Skin of body (tissue), 2 donors: ENCODE results near the gene SVIL. TPM values are rescaled to one million over a fixed set of nuclear protein-coding genes. Genes with fewer than 3 reads are reported as not detected.
"Not testable (repeated sequence)": the region's sequence is repeated elsewhere in the genome, so short reads cannot be mapped to it uniquely, and the experiment has no call there.

Source experiments
- DNase-seq: peaks from one replicate; lab custom pipeline; 2025; lab: John Stamatoyannopoulos, UW
- total RNA-seq: library from RNA; depleted of rRNA; stranded (reverse); fragments of >200 nt; gene quantifications from one replicate; pipeline ENCODE4 v1.2.3, GENCODE V29; 2014

SVIL gene
- total RNA-seq, 1 donor from 2014 or later: 121 TPM

- DNase-seq: not testable (repeated sequence)
Measured at GRCh38 chr10:29464671-29465171, 170.1 kb downstream of the SVIL start.

DNA sequence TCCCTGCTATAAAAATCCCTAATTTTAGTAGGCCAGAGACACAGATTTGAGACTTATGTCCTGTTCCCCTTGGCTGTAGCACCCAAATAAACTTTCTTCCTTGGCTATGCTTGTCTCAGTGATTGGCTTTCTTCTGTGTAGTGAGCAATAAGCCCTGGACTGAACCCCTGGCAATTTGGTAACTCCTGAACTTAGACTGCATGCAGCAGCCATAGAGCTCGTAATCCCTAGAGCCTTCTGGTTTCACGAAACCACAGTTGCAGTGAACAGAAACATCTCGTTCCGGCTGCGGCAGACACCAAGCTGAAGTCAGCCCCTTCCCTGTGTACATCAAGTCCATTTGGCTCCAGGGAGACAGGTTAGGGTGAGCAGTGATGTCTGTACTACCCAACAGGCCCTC is 173.7 kb downstream of the SVIL start:
- no peak for DNase-seq

GRCh38 chr10:29458190-29458589 is 176.6 kb downstream of the SVIL start:
- DNase-seq: not testable (repeated sequence)

DNA sequence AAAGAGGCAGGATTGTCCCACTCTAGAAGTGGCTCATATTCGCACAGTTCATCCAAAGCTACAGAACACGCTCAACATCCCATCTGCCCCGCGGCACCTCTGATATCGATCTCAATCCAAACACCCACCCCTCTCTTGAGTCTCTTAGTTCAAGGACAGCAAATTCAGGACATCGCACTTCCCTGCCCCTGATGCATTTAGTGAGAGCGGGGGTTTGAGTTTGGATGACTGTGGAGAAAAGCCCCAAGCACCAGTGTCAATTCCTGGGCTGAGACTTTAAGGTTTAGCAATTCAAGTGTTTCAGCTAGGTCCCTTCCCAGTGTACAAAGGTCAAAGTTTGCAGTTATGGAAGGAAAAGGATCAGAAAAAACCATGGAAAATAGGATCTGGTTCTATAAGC is 179.7 kb downstream of the SVIL start:
- DNase-seq: no peak

GRCh38 chr10:29454250-29454649 is 180.5 kb downstream of the SVIL start:
- no peak for DNase-seq

GRCh38 chr10:29452546-29452945 is 182.2 kb downstream of the SVIL start:
- DNase-seq: no peak

DNA sequence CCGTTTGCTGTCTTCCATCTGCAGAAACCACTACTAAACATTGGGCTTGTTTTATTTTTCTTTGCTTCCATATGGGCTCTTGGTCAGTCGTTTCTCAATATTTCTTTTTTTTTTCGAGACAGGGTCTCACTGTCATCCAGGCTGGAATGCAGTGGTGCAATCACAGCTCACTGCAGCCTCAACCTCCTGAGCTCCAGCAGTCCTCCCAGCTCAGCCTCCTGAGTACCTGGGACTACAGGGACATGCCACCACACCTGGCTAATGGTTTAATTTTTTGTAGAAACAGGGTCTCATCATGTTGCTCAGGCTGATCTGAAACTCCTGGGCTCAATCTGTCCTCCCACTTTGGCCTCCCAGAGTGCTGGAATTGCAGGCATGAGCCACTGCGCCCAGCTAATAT is 182.8 kb downstream of the SVIL start:
- DNase-seq: no peak

DNA sequence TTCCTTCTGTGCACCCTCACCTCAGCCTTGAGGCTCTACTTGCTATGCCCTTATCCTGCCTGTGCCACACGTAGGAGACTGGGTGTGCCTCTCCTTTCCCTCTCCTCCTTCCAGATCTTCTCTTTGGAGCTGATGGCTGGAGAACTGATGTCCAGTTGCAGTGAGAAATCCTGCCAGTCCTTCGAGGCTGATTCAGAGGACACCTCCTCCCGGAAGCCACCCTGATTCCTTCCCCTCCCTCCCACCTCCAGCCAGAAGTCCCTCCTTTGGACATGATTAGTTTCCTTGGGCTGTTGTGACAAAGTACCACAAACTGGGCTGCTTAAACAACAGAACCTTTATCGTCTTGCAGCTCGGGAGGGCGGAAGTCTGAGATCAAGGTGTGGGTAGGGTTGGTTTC is 184.4 kb downstream of the SVIL start:
- no peak for DNase-seq

DNA sequence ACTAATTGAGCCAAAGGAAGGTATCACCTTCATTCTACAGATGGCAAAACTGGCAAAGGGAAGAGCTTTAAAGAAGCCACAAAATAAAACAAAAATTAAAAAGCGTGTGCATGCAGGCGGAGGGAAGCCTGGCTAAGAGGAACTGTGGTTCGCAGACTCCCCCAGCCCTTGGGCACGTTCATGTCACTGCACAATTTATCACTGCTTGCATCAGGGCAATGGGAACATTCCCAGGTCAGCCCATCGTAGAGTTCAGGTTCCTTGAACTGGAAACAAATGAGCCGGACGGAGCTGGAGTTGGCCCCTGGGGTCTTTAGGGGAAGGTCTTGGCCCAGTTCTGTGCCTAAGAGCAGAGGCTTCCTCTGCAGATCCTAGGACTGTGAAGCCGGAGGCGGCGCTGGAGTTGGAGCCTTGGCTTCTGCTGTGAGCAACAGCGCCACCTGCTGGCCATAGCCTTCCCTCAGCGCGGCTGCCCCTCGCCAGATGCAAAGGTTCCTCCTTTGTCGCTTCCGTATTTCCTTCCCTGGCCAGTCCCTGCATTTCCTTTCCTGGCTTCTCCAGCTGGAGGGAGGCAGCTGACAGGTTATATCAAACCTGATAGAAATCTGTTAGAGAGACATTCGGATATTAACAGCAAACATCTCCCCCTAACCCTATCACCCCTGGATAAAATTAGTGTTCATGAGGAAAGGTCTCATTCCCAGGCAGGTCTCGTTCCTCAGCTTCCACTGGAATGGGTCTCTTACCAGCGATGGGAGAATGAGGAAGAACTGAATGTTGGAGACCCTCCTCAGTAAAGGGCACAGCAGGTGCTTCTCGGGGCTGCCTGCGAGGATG is 185.8 kb downstream of the SVIL start:
- peak; percentile 35 for DNase-seq

GRCh38 chr10:29448125-29448524 is 186.6 kb downstream of the SVIL start:
- no peak for DNase-seq

DNA sequence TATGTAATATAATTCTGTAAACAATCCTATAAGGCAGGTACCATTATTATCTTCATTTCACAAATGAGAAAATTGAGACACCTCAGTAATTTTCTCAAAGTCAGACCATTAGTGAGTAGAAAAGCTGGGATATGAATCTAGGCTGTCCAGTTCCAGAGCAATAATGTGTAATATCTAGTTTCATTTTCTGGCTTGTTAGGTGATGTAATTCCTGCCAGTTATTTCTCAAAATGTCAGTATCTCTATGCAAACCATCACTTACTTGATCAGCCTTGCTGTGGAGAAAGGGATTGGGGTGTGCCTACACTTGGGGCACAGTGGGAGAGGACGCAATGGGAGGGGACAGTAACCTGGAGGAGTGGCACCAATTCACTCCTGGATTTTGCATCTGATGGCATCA is 188.4 kb downstream of the SVIL start:
- no peak for DNase-seq

DNA sequence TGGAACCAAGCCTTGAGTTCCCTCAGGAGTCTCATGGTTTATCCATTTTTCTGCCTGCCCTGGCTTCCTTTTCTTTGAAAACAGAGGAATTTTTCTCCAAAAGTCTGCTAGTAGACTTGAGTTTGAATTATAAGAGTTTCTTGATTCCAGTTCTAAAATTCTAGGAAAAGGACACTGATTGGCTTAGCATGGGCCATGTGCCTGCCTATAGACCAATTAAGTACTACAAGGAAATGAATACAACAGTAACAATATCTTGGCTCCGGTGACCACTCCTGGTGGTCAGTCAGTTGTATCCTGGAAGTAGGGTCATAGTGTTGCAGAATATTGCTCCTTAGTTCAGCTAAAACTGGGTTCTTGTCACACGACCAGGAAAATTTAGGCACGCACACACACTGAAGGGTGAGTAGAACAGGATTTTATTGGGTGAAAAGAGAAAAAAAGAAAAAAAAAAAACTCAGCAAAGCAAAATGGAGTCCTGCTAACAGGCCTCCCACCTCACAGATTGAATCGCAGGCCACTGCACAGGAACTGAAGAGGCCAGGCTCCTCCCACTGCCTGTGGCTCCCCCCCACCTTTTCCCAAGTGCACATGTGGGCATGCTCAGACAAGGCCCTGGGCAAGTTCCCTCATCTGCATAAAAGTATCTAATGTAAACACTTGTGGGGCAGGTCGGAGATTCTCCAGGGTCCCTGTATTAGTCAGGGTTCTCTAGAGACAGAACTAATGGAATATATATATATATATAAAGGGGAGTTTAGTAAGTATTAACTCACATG is 190.8 kb downstream of the SVIL start:
- DNase-seq: no peak

- DNase-seq: no peak
Measured at GRCh38 chr10:29440981-29441380, 193.8 kb downstream of the SVIL start.

DNA sequence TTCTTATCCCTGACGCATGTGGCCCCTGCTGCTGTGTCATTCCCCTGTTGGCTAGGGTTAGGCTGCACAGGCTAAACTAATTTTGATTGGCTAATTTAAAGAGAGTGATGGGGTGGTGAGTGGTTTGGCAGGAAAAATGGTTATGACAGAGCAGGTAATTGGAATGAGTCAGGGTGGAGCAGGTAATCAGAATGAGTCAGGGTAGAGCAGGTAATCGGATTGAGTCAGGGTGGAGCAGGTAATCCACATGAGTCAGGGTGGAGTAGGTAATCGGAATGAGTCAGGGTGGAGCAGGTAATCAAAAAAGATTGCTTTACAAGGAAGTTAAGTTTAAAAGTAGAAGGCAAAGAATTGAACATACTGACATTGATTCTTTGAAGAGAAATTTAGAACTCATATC is 195.8 kb downstream of the SVIL start:
- not testable (repeated sequence) for DNase-seq

DNA sequence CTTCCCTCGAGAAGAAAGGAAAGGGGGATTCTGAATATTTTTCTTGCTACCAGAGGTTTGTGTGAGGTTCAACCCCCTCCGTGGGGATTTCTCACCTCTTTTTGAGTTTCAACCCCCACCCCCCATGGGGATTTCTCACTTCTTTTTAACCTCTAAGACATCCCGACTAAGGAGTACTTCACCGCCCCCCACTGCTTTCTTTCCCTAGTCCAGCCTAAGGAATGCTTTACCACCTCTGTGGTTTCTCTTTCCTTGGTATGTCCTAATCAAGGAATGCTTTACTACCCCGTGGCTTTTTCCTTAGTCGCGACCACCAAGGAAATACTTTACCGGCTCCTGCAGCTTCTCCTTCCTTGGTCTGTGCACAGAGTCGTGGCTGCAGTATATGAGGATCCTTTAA is 196.5 kb downstream of the SVIL start:
- DNase-seq: no peak

- no peak for DNase-seq
Measured at GRCh38 chr10:29437871-29438270, 196.9 kb downstream of the SVIL start.

GRCh38 chr10:29435809-29436501 is 198.8 kb downstream of the SVIL start:
- DNase-seq: no peak

DNA sequence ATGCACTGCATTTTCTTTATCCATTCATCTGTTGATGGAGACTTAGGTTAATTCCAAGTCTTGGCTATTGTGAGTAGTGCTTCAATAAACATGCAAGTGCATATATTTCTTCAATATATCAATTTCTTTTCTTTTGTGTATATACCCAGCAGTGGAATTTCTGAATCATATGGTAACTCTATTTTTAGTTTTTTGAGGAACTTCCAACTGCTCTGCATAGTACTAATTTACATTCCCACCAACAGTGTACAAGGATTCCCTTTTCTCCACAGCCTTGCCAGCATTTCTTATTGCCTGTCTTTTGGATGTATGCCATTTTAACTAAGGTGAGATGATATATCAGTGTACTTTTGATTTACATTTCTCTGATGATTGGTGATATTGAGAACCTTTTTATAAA is 200.7 kb downstream of the SVIL start:
- no peak for DNase-seq

DNA sequence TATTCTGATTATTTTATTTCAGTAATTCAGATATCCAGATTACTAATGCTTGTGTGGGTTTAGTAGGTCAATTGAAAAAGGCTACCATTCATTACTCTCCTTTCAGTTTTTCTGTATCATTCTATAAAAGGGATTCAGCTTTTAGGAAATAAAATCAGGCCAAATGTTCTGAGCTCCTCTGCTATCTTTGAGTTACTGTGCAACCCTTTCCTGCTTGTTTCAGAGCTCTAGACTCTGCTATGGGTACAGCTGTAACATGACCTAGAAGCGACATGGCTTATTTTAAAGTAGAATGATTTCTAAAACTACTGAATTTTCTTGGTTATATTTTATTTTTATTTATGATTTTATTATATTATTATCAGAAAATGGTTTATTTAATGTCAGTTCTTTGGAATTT is 203.1 kb downstream of the SVIL start:
- DNase-seq: no peak

- peak; percentile 11 for DNase-seq
Measured at GRCh38 chr10:29430101-29430500, 204.7 kb downstream of the SVIL start.

DNA sequence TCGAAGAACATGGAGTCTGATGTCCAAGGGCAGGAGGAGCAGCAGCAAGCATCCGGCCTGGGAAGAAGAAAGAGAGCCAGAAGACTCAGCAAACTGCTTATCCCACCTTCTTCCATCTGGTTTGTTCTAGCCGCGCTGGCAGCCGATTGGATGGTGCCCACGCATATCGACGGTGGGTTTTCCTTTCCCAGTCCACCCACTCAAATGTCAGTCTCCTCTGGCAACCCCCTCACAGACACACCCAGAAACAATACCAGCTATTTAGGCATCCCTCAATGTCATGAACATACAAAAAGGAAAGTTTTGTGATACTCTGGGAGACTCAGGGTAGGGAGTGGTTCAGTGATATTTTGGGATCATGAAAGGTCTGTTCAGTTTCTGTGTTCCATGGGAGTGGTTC is 206.3 kb downstream of the SVIL start:
- no peak for DNase-seq

- no peak for DNase-seq
Measured at GRCh38 chr10:29427667-29428066, 207.1 kb downstream of the SVIL start.
